ENCODE results near the gene ASCL4.
A peak's percentile ranks its signal among the peaks of the same experiment; 100 is the strongest.

Gene ASCL4

GRCh38 chr12:107734139-107734538 is 40.4 kb upstream of the ASCL4 start:
- no peak overlapping the region for H3K4me3 ChIP-seq (ENCODE audit: low read depth in 1 of 2, low read length in 1 of 2)
- no peaks in the 10 kb centered on the region for H3K9me3 ChIP-seq
- no peaks in the 10 kb centered on the region for H3K27me3 ChIP-seq
- TF ChIP-seq, protein P1, sequence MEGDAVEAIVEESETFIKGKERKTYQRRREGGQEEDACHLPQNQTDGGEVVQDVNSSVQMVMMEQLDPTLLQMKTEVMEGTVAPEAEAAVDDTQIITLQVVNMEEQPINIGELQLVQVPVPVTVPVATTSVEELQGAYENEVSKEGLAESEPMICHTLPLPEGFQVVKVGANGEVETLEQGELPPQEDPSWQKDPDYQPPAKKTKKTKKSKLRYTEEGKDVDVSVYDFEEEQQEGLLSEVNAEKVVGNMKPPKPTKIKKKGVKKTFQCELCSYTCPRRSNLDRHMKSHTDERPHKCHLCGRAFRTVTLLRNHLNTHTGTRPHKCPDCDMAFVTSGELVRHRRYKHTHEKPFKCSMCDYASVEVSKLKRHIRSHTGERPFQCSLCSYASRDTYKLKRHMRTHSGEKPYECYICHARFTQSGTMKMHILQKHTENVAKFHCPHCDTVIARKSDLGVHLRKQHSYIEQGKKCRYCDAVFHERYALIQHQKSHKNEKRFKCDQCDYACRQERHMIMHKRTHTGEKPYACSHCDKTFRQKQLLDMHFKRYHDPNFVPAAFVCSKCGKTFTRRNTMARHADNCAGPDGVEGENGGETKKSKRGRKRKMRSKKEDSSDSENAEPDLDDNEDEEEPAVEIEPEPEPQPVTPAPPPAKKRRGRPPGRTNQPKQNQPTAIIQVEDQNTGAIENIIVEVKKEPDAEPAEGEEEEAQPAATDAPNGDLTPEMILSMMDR (IDR thresholded peaks at IDR 0.05): no peak
- H3K36me3 ChIP-seq: peaks cover 69% of the 10 kb centered on the region
- H3K4me1 ChIP-seq (ENCODE audit: control insufficient read depth in 1 of 2, insufficient read depth in 1 of 2, low read depth in 1 of 2, low read length in 1 of 2): peaks cover 0 to 4% of the 10 kb centered on the region in 2 experiments
- no peak overlapping the region for H3K27ac ChIP-seq

DNA sequence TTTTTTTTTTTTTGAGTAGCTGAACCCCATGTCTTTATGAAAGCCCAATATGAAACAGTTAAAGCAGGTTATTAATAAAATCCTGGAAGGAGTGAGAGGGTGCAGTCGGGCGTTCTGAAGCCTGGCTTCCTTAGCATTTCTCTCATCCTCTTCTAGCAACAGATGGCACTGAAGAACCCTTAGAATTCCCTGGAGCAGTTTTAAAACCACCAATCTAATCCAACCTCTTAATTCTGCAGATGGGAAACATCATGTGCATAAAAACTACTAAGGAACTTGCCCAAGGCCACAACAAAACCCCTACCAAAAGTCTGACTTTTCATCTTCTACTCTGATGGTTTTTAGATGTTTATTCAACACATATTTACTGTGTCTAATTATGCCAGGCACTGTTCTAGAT is 38.7 kb upstream of the ASCL4 start:
- H3K36me3 ChIP-seq: peaks cover 86% of the 10 kb centered on the region
- peaks cover 0 to 4% of the 10 kb centered on the region in 2 experiments for H3K4me1 ChIP-seq (ENCODE audit: control insufficient read depth in 1 of 2, insufficient read depth in 1 of 2, low read depth in 1 of 2, low read length in 1 of 2)

GRCh38 chr12:107736914-107737313 is 37.6 kb upstream of the ASCL4 start:
- H3K4me3 ChIP-seq (ENCODE audit: low read depth in 1 of 2, low read length in 1 of 2): no peak overlapping the region
- peaks cover 0 to 4% of the 10 kb centered on the region in 2 experiments for H3K4me1 ChIP-seq (ENCODE audit: control insufficient read depth in 1 of 2, insufficient read depth in 1 of 2, low read depth in 1 of 2, low read length in 1 of 2)
- H3K27ac ChIP-seq: peak overlapping the region; percentile 47
- H3K9me3 ChIP-seq: no peaks in the 10 kb centered on the region
- peaks cover 96% of the 10 kb centered on the region for H3K36me3 ChIP-seq
- no peaks in the 10 kb centered on the region for H3K27me3 ChIP-seq
- TF ChIP-seq, protein P1 (IDR thresholded peaks at IDR 0.05): no peak

More for the DNA sequence above, 38.7 kb upstream of the ASCL4 start:
- Histone ChIP-seq H3K9me3 (no peaks in the 10 kb centered on the region), H3K27me3 (no peaks in the 10 kb centered on the region), H3K27ac (no peak overlapping the region), H3K4me3 (ENCODE audit: low read depth in 1 of 2, low read length in 1 of 2) (no peak overlapping the region)
- TF ChIP-seq, protein P1 (IDR thresholded peaks at IDR 0.05): no peak

- TF ChIP-seq, protein P1 (IDR thresholded peaks at IDR 0.05): no peak
- H3K4me1 ChIP-seq (ENCODE audit: control insufficient read depth in 1 of 2, insufficient read depth in 1 of 2, low read depth in 1 of 2, low read length in 1 of 2): no peaks in the 10 kb centered on the region
- H3K27ac ChIP-seq: no peak overlapping the region
- H3K4me3 ChIP-seq (ENCODE audit: low read depth in 1 of 2, low read length in 1 of 2): no peak overlapping the region
- H3K9me3 ChIP-seq: no peaks in the 10 kb centered on the region
- peaks cover 84% of the 10 kb centered on the region for H3K36me3 ChIP-seq
- no peaks in the 10 kb centered on the region for H3K27me3 ChIP-seq
These were observed 26.0 kb upstream of the ASCL4 start for GRCh38 chr12:107748472-107748871.

- H3K27ac ChIP-seq: no peak overlapping the region
- no peaks in the 10 kb centered on the region for H3K9me3 ChIP-seq
- peaks cover 84% of the 10 kb centered on the region for H3K36me3 ChIP-seq
- H3K27me3 ChIP-seq: no peaks in the 10 kb centered on the region
- TF ChIP-seq, protein P1 (IDR thresholded peaks at IDR 0.05): no peak
- no peaks in the 10 kb centered on the region for H3K4me1 ChIP-seq (ENCODE audit: control insufficient read depth in 1 of 2, insufficient read depth in 1 of 2, low read depth in 1 of 2, low read length in 1 of 2)
- H3K4me3 ChIP-seq (ENCODE audit: low read depth in 1 of 2, low read length in 1 of 2): no peak overlapping the region
These were observed 25.4 kb upstream of the ASCL4 start for GRCh38 chr12:107749083-107749482.

DNA sequence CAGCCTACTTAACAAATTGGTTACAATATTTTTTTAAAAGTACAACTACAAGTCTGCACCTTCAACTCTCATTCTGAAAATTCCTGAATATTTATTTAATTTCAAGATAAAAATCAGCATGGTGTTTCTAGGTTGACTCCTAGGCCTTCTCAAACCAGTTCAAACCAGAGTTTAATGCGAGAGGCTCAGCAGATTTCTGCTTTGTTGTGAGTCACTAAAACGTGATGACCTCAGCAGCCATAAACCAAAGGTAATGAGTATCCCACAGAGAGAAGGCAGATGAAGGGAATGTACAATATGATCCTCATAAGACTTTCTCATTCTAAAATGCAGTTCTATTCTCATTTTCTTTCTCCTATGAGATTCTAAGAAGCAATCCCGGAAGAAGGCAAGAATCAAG is 15.1 kb upstream of the ASCL4 start:
- H3K27me3 ChIP-seq: no peaks in the 10 kb centered on the region
- H3K4me1 ChIP-seq (ENCODE audit: control insufficient read depth in 1 of 2, insufficient read depth in 1 of 2, low read depth in 1 of 2, low read length in 1 of 2): peaks cover 21 to 22% of the 10 kb centered on the region in 2 experiments
- TF ChIP-seq, protein P1 (IDR thresholded peaks at IDR 0.05): no peak
- no peaks in the 10 kb centered on the region for H3K9me3 ChIP-seq
- no peak overlapping the region for H3K4me3 ChIP-seq (ENCODE audit: low read depth in 1 of 2, low read length in 1 of 2)
- H3K27ac ChIP-seq: no peak overlapping the region
- peaks cover 26% of the 10 kb centered on the region for H3K36me3 ChIP-seq
